Panc1 (cell line): ENCODE data around the gene TCEA3.

ENCODE experiments used
- POLR2AphosphoS5 ChIP-seq: IDR thresholded peaks from 2 replicates; pipeline ENCODE4 v1.6.1; 2012; ENCODE audit warnings: mild to moderate bottlenecking, low read depth, low read length, moderate library complexity
- SIN3A ChIP-seq: IDR thresholded peaks from 2 replicates; pipeline ENCODE4 v1.6.1; 2012; ENCODE audit warnings: low read depth, mild to moderate bottlenecking, low read length, moderate library complexity, borderline replicate concordance; ENCODE audit not compliant: insufficient read depth
- TF ChIP-seq, protein P1 (sequence below): fragments of 450-650 bp; IDR thresholded peaks from 2 replicates; pipeline ENCODE4 v1.5.1; 2017; ENCODE audit warnings: mild to moderate bottlenecking
- TF ChIP-seq, protein P2 (sequence below), 2 experiments: IDR thresholded peaks; 2 replicates each; pipeline ENCODE4 v1.6.1; 2011 to 2012; ENCODE audit warnings: low read depth in 2 of 2, control low read depth in 1 of 2, low read length in 1 of 2, mild to moderate bottlenecking in 1 of 2, moderate library complexity in 1 of 2; ENCODE audit not compliant: insufficient read depth in 1 of 2

DNA sequence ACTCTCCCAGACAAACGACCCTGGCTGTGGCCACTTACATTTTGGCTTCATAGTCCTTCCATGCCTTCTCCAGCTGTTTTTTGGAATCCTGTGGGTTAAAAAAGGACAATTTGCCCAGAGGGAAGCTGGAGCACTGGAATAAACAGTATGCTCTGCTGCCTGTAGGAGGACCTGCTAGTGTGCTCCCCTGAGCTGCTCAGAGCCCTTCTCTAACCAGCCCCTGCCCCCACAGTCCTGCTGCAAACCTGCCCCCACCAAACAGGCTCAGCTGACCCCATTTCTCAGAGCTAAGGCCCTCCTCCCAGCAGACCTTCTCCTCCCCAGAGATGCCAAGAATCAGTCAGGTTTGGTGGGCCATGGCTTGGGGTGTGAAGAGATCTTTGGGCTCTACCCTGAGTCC, 26.9 kb upstream of the TCEA3 start:
- TF ChIP-seq, protein P1, sequence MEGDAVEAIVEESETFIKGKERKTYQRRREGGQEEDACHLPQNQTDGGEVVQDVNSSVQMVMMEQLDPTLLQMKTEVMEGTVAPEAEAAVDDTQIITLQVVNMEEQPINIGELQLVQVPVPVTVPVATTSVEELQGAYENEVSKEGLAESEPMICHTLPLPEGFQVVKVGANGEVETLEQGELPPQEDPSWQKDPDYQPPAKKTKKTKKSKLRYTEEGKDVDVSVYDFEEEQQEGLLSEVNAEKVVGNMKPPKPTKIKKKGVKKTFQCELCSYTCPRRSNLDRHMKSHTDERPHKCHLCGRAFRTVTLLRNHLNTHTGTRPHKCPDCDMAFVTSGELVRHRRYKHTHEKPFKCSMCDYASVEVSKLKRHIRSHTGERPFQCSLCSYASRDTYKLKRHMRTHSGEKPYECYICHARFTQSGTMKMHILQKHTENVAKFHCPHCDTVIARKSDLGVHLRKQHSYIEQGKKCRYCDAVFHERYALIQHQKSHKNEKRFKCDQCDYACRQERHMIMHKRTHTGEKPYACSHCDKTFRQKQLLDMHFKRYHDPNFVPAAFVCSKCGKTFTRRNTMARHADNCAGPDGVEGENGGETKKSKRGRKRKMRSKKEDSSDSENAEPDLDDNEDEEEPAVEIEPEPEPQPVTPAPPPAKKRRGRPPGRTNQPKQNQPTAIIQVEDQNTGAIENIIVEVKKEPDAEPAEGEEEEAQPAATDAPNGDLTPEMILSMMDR, result no peak
- no peak for TF ChIP-seq POLR2AphosphoS5
- TF ChIP-seq SIN3A, result no peak
- TF ChIP-seq, protein P2, sequence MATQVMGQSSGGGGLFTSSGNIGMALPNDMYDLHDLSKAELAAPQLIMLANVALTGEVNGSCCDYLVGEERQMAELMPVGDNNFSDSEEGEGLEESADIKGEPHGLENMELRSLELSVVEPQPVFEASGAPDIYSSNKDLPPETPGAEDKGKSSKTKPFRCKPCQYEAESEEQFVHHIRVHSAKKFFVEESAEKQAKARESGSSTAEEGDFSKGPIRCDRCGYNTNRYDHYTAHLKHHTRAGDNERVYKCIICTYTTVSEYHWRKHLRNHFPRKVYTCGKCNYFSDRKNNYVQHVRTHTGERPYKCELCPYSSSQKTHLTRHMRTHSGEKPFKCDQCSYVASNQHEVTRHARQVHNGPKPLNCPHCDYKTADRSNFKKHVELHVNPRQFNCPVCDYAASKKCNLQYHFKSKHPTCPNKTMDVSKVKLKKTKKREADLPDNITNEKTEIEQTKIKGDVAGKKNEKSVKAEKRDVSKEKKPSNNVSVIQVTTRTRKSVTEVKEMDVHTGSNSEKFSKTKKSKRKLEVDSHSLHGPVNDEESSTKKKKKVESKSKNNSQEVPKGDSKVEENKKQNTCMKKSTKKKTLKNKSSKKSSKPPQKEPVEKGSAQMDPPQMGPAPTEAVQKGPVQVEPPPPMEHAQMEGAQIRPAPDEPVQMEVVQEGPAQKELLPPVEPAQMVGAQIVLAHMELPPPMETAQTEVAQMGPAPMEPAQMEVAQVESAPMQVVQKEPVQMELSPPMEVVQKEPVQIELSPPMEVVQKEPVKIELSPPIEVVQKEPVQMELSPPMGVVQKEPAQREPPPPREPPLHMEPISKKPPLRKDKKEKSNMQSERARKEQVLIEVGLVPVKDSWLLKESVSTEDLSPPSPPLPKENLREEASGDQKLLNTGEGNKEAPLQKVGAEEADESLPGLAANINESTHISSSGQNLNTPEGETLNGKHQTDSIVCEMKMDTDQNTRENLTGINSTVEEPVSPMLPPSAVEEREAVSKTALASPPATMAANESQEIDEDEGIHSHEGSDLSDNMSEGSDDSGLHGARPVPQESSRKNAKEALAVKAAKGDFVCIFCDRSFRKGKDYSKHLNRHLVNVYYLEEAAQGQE (IDR thresholded peaks at IDR 0.05; ENCODE audit: insufficient read depth in 1 of 2, low read depth in 2 of 2, low read length in 1 of 2), result no peak
